NCI-H69 (cell line): ENCODE data around the gene PSMB2.

Experiments used
- DNase-seq: peaks from one replicate; lab custom pipeline; 2025; lab: John Stamatoyannopoulos, UW

Gene PSMB2

DNA sequence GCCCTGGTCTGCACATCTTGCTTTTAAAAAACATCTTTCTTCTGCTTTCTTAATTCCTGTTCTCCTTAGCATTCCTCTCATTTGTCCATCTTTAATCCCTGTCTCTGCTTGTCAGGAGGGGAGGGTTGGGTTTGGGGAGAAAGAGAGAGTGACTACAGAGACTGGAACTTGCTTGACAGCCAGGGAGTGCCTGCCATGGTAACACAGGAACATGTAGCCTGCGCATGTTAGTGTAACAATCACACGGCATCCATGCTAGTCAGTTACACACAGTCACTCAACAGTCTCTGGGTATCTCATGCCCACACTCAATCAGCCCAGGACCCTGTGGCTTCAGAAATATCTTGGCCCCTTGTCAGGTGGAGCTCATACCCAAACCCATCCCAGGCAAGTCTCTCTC lies 69.0 kb downstream of the PSMB2 start:
- no peak for DNase-seq

GRCh38 chr1:35571263-35571662 lies 70.1 kb downstream of the PSMB2 start:
- no peak for DNase-seq

- DNase-seq = no peak
Measured at GRCh38 chr1:35570589-35571137, 70.7 kb downstream of the PSMB2 start.

- DNase-seq = no peak
Measured at GRCh38 chr1:35569936-35570335, 71.4 kb downstream of the PSMB2 start.

DNA sequence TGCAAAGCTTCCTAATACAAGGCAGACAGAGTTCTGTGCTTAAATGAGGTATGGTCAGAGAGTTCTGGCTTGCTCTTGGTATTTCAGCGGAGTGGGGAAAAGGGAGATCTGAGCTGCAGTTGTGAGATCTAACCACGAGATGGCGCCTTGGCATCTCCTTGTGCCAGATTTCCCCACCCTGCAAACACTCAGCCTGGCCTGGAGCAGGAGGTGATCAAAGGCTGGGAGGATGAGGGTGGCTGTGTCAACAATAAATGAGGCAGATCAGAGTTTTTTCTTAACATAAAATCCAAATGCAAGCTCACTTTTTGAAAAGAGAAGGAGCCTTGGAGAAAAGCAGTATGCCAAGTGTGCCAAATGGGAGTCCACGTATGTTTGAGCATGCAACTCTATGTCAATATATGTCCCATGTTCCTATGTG lies 72.3 kb downstream of the PSMB2 start:
- peak; percentile 62 for DNase-seq

GRCh38 chr1:35567947-35568558 lies 73.3 kb downstream of the PSMB2 start:
- no peak for DNase-seq

GRCh38 chr1:35565742-35566133 lies 75.6 kb downstream of the PSMB2 start:
- no peak for DNase-seq

DNA sequence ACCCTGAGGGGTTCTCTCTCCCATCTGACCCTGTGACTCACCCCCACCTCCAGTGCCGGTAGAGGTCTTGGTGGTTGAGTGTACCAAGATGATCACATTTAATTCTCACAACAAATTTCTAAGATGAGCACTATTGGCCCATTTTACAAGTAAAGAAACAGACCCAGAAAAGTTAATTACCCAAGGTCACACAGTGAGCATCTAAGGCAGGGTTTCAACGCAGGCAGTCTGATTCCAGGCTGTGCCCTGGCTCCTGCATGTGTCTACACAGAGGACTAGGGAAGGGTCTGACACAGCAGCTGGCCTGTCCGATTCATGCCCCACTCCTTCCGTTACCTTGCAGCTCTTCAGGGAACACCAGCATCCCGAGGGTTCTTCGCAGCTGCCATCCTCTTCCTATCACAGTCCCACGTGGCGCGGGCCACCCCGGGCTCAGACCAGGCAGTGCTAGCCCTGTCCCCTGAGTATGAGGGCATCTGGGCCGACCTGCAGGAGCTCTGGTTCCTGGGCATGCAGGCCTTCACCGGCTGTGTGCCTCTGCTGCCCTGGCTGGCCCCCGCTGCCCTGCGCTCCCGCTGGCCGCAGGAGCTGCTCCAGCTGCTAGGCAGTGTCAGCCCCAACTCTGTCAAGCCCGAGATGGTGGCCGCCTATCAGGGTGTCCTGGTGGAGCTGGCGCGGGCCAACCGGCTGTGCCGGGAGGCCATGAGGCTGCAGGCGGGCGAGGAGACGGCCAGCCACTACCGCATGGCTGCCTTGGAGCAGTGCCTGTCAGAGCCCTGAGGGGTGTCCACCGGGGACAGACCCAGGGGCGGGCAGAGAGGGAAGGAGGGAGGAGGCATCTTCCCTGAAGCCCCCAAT lies 76.2 kb downstream of the PSMB2 start:
- DNase-seq = no peak

- DNase-seq = peak; percentile 74
Measured at GRCh38 chr1:35564037-35564883, 77.1 kb downstream of the PSMB2 start.

DNA sequence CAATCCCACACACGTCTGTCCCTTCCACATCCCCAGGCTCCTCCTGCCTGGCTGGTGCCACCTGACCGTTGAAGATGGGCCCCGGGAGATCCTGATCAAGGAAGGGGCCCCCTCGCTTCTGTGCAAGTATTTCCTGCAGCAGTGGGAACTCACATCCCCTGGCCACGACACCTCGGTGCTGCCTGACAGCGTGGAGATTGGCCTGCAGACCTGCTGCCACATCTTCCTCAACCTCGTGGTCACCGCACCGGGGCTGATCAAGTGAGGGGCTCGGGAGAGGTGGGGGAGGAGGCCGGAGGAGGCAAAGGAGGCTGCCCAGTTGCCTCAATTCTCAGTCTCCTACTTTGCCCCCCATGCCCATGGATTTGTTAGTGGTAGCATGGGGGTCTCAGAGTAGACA lies 78.2 kb downstream of the PSMB2 start:
- no peak for DNase-seq

DNA sequence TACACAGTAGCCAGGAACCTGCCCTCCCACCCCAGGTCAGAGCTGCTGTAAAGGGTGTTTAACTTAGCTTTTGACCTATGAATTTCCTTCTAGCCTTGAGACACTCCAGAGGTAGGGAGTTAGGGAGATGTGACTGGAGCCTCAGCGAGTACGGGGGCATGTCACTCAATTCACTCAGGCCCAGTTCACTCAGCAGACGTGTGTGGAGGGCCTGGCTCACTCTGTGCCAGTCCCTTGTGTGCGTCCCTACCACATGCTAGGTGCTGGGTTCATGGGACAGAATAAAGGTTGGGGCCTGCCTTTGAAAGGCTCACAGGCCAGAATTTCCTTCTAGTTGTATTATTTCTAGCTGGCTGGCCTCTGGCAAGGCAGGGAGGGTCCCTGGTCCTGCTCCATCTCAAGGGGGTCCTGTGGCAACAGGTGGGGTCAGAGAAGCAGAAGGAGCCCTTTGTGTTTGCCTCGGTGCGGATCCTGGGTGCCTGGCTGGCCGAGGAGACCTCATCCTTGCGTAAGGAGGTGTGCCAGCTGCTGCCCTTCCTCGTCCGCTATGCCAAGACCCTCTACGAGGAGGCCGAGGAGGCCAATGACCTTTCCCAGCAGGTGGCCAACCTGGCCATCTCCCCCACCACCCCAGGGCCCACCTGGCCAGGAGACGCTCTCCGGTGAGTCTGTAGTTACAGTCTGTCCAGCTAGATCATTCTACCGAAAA lies 79.2 kb downstream of the PSMB2 start:
- DNase-seq = no peak

DNA sequence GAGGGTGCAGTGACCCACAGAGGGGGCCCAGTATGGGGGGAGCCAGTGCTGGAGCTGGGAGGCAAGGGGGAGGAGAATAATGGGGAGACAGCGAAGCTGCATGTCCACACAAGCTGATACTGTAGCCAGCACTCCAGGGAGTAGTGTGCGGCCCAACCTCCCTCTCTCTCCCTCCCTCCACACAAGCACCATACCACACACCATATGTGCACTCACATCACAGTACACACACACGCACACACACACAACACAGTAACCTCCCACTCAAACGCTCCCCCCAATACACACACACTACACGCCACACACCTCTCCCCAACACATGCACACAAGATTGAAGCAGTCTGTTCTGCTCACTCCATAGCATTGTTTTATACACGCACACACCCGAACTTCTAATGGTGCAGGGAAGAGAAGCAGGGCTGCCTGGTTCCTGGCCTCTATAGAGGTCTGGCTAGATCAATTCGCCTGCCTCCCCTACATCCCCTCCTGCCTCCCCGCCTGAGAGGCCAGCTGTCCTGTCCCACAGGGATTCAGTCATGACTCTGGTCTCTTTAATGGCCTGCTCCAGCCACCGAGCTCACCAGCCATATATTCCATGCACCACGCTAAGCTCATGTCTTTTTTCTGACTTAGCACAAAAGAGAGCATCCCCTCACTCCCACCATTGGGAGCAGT lies 79.9 kb downstream of the PSMB2 start:
- DNase-seq = no peak

- no peak for DNase-seq
Measured at GRCh38 chr1:35560256-35561225, 80.8 kb downstream of the PSMB2 start.

GRCh38 chr1:35559317-35559944 lies 81.9 kb downstream of the PSMB2 start:
- DNase-seq = no peak

GRCh38 chr1:35558374-35559316 lies 82.7 kb downstream of the PSMB2 start:
- DNase-seq = peak; percentile 45

GRCh38 chr1:35557611-35558373 lies 83.5 kb downstream of the PSMB2 start, which contains the start of gene NCDN:
Gene NCDN (plus strand): TSS chr1:35557799. CDS start chr1:35558191, 392 bp downstream.
- peak; percentile 96 for DNase-seq

DNA sequence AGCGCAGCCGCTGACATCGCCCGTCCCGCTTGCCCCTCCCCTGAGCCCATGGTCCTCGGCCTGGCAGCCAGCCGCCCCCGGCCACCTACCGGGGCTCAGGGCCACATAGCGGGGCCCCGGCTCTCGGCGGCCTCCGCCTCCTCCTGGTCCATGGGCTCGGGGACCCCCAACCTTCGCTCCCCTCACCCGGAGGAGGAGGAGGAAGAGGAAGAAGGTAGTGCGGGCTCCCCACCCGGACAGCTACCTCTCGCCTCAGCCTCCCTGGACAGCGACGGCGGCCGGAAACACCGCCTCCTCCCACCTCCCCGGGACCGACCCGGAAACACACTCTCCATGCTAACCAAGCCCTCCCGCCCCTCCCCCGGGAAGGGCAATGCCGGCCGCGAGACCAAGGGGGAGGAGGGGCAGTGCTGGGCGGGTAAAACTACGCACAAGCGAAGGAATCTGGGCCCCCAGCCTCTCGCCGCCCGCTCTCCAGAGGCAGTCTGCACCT lies 84.2 kb downstream of the PSMB2 start, which contains the start of gene KIAA0319L:
TSS of gene KIAA0319L (minus strand) at position 286 of the 493 bp plus-strand sequence. CDS start 2,912 bp downstream, outside the sequence.
- DNase-seq = peak; percentile 90
